Measurements from ENCODE around the gene SIGLEC5.

DNA sequence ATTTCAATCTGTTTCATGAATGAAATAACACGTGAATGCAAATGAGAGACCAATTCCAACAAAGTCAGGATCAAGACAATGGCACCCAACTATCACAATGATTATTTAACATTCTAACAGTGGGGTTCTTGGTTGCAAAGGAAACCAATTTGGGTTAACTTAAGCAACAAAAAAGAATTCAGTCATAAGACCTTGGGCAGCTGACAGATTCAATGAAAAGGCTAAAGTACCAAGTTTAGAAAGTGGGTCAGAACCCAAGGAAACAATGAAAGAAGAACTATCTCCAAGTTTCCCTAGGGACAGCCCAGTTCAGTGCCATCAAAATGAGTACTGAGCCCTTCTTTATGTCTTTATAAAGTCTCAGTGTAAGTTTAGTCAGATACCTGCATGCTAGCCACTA lies 33.9 kb upstream of the SIGLEC5 start:
- TF ChIP-seq POLR2A (IDR thresholded peaks at IDR 0.05; ENCODE audit: low read depth, low read length) (no peak), POLR2AphosphoS5 (IDR thresholded peaks at IDR 0.05; ENCODE audit: low read depth, low read length) (no peak)

All from GM12892 (cell line).